GM21576 (cell line): Measurements from ENCODE around the gene PRAMEF20.

ENCODE experiments used
- ATAC-seq: cut with Tn5 transposase; IDR thresholded peaks from one replicate; pipeline ENCODE4 v1.9.1; 2021; ENCODE audit warnings: mild to moderate bottlenecking, moderate library complexity; ENCODE audit not compliant: unreplicated experiment

PRAMEF20 gene

GRCh38 chr1:13461977-13462376, 51.7 kb downstream of the PRAMEF20 start:
- ATAC-seq, result no peak

- no peak for ATAC-seq
These were observed 52.4 kb downstream of the PRAMEF20 start for GRCh38 chr1:13462682-13463081.

- no peak for ATAC-seq
These were observed 55.3 kb downstream of the PRAMEF20 start for GRCh38 chr1:13465515-13465914.

- ATAC-seq, result no peak
These were observed 59.1 kb downstream of the PRAMEF20 start for GRCh38 chr1:13469343-13469742.
